MG63 (cell line): ENCODE results near the gene NHSL2. TPM values are rescaled to one million over a fixed set of nuclear protein-coding genes. Genes with fewer than 3 reads are reported as not detected.
"Not testable (repeated sequence)": the region's sequence is repeated elsewhere in the genome, so short reads cannot be mapped to it uniquely, and the experiment has no call there.

ENCODE experiments used
- DNase-seq: peaks from one replicate; pipeline ENCODE4 v3.0.0-alpha.2; 2020
- H3K27me3 ChIP-seq: fragments of 250-450 bp; sonication (Bioruptor Pico); 2 replicates; pipeline ENCODE4 v1.5.1; 2020; ENCODE audit warnings: mild to moderate bottlenecking, moderate library complexity
- H3K36me3 ChIP-seq: fragments of 250-450 bp; sonication (Bioruptor Pico); 2 replicates; pipeline ENCODE4 v1.5.1; 2020; ENCODE audit warnings: mild to moderate bottlenecking, moderate library complexity
- H3K4me3 ChIP-seq: fragments of 250-450 bp; sonication (Bioruptor Pico); 2 replicates; pipeline ENCODE4 v1.5.1; 2020; ENCODE audit warnings: mild to moderate bottlenecking, moderate library complexity
- H3K9me3 ChIP-seq: fragments of 250-450 bp; sonication (Bioruptor Pico); 2 replicates; pipeline ENCODE4 v1.5.1; 2020; ENCODE audit warnings: mild to moderate bottlenecking, moderate library complexity
- total RNA-seq: library from RNA; depleted of rRNA; stranded (reverse); fragments of >200 nt; shearing (Covaris generic); gene quantifications from 2 replicates; pipeline ENCODE4 v1.2.3, GENCODE V29; 2014; ENCODE audit warnings: low replicate concordance; rRNA removed

The NHSL2 gene
- total RNA-seq, 1 experiment from 2014 or later: not detected

DNA sequence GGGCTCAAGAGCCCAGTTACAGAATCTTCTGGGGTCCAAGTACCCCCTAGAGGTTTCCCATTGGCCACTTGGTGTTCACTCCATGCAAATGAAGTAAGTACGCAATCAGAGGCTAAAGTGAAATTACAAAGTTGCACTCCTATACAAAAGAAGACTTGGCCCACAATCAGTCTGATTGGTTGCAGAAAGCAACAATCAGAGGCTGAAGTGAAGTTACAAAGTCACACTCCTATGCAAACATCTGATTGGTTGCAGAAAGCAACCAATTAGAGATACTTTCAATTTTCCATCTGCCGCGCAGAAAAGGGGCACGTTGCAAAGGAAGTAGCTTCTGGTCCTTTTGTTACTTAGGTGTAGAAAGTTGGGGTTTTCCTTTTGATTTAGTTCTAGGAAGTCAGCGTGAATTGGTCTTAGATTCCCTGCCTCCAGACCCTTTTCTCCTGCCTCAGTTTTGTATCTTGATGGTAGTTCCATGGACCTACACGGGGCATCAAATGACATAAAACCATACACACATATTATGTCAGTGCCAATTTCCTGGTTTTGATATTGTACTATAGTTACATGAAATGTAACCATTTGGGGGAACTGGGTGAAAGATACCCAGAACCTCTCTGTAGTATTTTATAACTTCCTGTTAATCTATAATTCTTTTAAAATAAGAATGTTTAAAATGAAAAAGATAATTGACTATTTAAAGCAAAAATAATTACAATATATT, 258.5 kb downstream of the NHSL2 start:
- no peak for DNase-seq
- Histone ChIP-seq H3K36me3 (no peaks in the 10 kb centered on the region), H3K4me3 (no peak overlapping the region), H3K27me3 (no peaks in the 10 kb centered on the region), H3K9me3 (no peaks in the 10 kb centered on the region)

DNA sequence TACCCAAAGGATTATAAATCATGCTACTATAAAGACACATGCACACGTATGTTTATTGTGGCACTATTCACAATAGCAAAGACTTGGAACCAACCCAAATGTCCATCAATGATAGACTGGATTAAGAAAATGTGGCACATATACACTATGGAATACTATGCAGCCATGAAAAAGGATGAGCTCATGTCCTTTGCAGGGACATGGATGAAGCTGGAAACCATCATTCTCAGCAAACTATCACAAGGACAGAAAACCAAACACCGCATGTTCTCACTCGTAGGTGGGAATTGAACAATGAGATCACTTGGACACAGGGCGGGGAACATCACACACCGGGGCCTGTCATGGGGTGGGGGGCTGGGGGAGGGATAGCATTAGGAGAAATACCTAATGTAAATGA, 265.6 kb downstream of the NHSL2 start:
- not testable (repeated sequence) for DNase-seq, H3K36me3 ChIP-seq, H3K4me3 ChIP-seq, H3K27me3 ChIP-seq, H3K9me3 ChIP-seq

GRCh38 chrX:72176981-72177380, 266.3 kb downstream of the NHSL2 start:
- DNase-seq: peak; percentile 6
- Histone ChIP-seq H3K36me3 (no peaks in the 10 kb centered on the region), H3K4me3 (no peak overlapping the region), H3K27me3 (no peaks in the 10 kb centered on the region), H3K9me3 (no peaks in the 10 kb centered on the region)

DNA sequence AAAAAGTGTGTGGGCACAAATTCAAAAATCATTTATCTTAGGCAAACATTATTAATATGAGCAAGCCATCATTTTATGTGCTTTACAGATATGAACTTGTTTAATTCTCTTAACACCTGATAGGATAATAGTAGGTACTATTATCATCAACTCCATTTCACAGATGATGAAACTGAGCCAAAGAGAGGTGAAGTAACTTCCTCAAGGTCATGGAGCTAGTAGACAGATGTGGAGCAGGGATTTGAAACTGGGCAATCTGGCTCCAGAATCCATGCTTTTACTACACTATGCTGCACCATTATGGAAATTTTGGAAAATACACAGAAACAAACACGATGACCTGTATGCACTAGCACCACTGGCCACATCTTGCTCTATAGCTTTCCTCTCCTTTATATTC, 269.9 kb downstream of the NHSL2 start:
- H3K36me3 ChIP-seq: no peaks in the 10 kb centered on the region
- no peaks in the 10 kb centered on the region for H3K27me3 ChIP-seq
- no peaks in the 10 kb centered on the region for H3K9me3 ChIP-seq
- DNase-seq: no peak
- H3K4me3 ChIP-seq: peak overlapping the region; percentile 78

GRCh38 chrX:72181178-72182125, 270.8 kb downstream of the NHSL2 start, which contains the start of gene PIN4:
Gene PIN4 (plus strand): TSS chrX:72181757. CDS start chrX:72181786, 29 bp downstream.
- Histone ChIP-seq H3K9me3 (no peaks in the 10 kb centered on the region), H3K4me3 (peak within 1 kb of the TSS; percentile 78), H3K27me3 (no peaks in the 10 kb centered on the region), H3K36me3 (no peaks in the 10 kb centered on the region)
- DNase-seq: peak; percentile 92

DNA sequence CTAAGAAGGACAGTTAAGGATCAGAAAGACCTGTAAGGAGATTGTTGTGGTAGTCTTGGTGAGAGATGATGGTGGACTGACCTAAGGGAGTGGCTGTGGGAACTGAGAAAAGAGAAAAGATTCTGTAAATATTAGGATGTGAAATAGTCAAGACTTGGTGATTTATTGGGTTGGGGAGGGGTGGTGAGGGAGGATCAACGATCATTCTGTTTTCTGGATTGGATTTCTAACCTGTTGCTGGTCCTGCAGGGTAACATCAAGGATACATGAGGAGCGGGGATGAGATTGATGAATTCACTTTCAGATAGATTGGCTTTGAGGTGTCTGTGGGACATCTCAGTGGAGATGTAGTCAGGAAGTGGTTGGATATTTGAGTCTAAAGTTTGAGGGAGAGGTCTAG, 272.3 kb downstream of the NHSL2 start:
- DNase-seq: no peak
- no peaks in the 10 kb centered on the region for H3K36me3 ChIP-seq

DNA sequence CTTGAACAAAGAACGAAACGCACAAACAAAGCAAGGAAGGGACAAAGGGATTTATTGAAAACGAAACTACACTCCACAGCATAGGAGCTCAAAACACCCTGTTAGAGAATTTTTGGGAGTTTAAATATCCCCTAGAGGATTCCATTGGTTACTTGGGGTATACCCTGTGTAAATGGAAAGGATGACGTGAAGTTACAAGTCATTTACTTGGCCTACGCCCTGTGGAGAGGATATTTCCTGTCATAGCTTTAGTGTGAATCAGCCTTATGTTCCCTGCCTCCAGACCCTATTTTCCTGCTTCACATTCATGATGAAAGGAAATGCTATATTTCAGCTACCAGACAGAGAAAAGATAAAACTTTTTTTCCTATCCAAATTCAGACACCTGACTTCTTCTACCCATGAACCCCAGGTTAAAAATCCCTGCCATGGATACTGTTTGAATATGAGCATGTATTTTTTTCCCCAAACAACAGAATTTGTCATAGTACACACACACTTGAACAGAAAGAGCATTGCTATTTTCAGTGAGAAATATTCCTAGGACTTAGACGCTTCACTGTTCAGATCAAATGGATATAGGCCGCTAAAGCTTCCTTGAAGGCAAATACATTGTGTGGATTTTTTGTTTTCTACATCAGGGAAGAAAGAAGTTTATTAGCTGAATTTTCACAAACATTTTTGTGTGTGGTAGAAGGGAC, 291.3 kb downstream of the NHSL2 start:
- Histone ChIP-seq H3K27me3 (no peaks in the 10 kb centered on the region), H3K9me3 (no peaks in the 10 kb centered on the region), H3K4me3 (no peak overlapping the region), H3K36me3 (peaks cover 15% of the 10 kb centered on the region)
- peak; percentile 28 for DNase-seq

More for the DNA sequence above, 272.3 kb downstream of the NHSL2 start:
- no peaks in the 10 kb centered on the region for H3K27me3 ChIP-seq
- no peak overlapping the region for H3K4me3 ChIP-seq
- H3K9me3 ChIP-seq: no peaks in the 10 kb centered on the region

Other genes starting within 250 kb of the NHSL2 start
- gene CXorf49, start 192.6 kb upstream of the NHSL2 start, total RNA-seq: not detected in 2 replicates
- gene CXorf49B, start 147.5 kb upstream of the NHSL2 start, total RNA-seq: not detected in 2 replicates
- 0.03 TPM in 1 of 2 replicates, not detected in the other for gene RTL5, start 221.1 kb downstream of the NHSL2 start, total RNA-seq